SK-N-SH treated with all-trans-retinoic acid at 6 μM for 48 hours (cell line): ENCODE results near the gene SYNE1.

Source experiments
- ARNTL ChIP-seq: fragments of 450-650 bp; formaldehyde crosslinking; IDR thresholded peaks from 2 replicates; pipeline ENCODE4 v1.5.0; 2020; ENCODE audit warnings: low read depth, mild to moderate bottlenecking, moderate library complexity, borderline replicate concordance
- CSDC2 ChIP-seq: fragments of 250-450 bp; sonication (Bioruptor Pico); IDR thresholded peaks from 2 replicates; pipeline ENCODE4 v1.5.0; 2020; ENCODE audit warnings: mild to moderate bottlenecking, moderate library complexity
- GLIS3 ChIP-seq: fragments of 250-450 bp; sonication (Bioruptor Pico); IDR thresholded peaks from 2 replicates; pipeline ENCODE4 v1.5.0; 2020; ENCODE audit warnings: mild to moderate bottlenecking, moderate library complexity
- RARB ChIP-seq: fragments of 250-450 bp; sonication (Bioruptor Pico); IDR thresholded peaks from 2 replicates; pipeline ENCODE4 v1.8.0; 2021; ENCODE audit warnings: mild to moderate bottlenecking, moderate library complexity
- ZC3H10 ChIP-seq: fragments of 250-450 bp; sonication (Bioruptor Pico); IDR thresholded peaks from 2 replicates; pipeline ENCODE4 v1.5.1; 2021; ENCODE audit warnings: mild to moderate bottlenecking, moderate library complexity
- ZFP3 ChIP-seq: fragments of 250-450 bp; sonication (Bioruptor Pico); IDR thresholded peaks from 2 replicates; pipeline ENCODE4 v1.5.0; 2020; ENCODE audit warnings: mild to moderate bottlenecking, moderate library complexity
- ZNF565 ChIP-seq: fragments of 450-650 bp; formaldehyde crosslinking; conservative IDR thresholded peaks from 2 replicates; pipeline ENCODE4 v1.5.0; 2020; ENCODE audit warnings: low read depth, mild to moderate bottlenecking, moderate library complexity
- TF ChIP-seq, protein P1 (sequence below): fragments of 250-450 bp; sonication (Bioruptor Pico); IDR thresholded peaks from 2 replicates; pipeline ENCODE4 v1.5.1; 2021; ENCODE audit warnings: mild to moderate bottlenecking, moderate library complexity
- TF ChIP-seq, protein P2 (sequence below): fragments of 250-450 bp; sonication (Bioruptor Pico); IDR thresholded peaks from 2 replicates; pipeline ENCODE4 v1.8.0; 2020; ENCODE audit warnings: mild to moderate bottlenecking, moderate library complexity, borderline replicate concordance

DNA sequence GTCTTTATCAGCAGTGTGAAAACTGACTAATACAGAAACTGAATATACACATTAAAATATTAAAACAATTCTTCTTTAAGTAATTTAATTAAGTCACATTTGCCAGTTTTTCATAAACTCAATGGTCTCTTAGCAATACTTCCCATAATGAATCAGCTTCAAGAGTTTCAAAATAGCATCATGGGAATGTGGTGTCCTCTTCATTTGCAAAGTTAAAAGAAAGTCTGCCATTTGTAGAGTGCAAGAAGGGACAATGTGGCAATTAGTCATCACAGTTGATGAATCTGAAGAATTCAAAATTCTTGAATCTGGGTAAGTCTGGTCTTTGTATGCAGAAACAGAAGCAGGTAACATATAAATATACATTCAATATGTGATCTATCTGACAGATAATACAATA is 38.7 kb downstream of the SYNE1 start:
- TF ChIP-seq GLIS3 (CRISPR knock-in tag) (no peak), ZNF565 (CRISPR knock-in tag) (no peak), RARB (CRISPR knock-in tag) (no peak), ZFP3 (CRISPR knock-in tag) (no peak), ARNTL (CRISPR knock-in tag) (no peak), ZC3H10 (CRISPR knock-in tag) (no peak), CSDC2 (CRISPR knock-in tag) (no peak)
- TF ChIP-seq, protein P1, sequence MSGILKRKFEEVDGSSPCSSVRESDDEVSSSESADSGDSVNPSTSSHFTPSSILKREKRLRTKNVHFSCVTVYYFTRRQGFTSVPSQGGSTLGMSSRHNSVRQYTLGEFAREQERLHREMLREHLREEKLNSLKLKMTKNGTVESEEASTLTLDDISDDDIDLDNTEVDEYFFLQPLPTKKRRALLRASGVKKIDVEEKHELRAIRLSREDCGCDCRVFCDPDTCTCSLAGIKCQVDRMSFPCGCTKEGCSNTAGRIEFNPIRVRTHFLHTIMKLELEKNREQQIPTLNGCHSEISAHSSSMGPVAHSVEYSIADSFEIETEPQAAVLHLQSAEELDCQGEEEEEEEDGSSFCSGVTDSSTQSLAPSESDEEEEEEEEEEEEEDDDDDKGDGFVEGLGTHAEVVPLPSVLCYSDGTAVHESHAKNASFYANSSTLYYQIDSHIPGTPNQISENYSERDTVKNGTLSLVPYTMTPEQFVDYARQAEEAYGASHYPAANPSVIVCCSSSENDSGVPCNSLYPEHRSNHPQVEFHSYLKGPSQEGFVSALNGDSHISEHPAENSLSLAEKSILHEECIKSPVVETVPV (CRISPR knock-in tag), result no peak
- TF ChIP-seq, protein P2, sequence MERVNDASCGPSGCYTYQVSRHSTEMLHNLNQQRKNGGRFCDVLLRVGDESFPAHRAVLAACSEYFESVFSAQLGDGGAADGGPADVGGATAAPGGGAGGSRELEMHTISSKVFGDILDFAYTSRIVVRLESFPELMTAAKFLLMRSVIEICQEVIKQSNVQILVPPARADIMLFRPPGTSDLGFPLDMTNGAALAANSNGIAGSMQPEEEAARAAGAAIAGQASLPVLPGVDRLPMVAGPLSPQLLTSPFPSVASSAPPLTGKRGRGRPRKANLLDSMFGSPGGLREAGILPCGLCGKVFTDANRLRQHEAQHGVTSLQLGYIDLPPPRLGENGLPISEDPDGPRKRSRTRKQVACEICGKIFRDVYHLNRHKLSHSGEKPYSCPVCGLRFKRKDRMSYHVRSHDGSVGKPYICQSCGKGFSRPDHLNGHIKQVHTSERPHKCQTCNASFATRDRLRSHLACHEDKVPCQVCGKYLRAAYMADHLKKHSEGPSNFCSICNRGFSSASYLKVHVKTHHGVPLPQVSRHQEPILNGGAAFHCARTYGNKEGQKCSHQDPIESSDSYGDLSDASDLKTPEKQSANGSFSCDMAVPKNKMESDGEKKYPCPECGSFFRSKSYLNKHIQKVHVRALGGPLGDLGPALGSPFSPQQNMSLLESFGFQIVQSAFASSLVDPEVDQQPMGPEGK (CRISPR knock-in tag), result no peak
